Progenitor cell of endocrine pancreas (in vitro differentiated cells): ENCODE measurements around the gene RHOA. TPM values are rescaled to one million over a fixed set of nuclear protein-coding genes. Genes with fewer than 3 reads are reported as not detected.

Experiments
- DNase-seq: peaks from one replicate; pipeline ENCODE4 v3.0.0; 2021; ENCODE audit warnings: low spot score; ENCODE audit not compliant: unreplicated experiment
- H3K27ac Mint-ChIP-seq: 2 replicates; pipeline ENCODE4 v1.8.0; 2021; ENCODE audit warnings: mild to moderate bottlenecking, moderate library complexity, mixed read lengths
- H3K27me3 Mint-ChIP-seq: 2 replicates; pipeline ENCODE4 v1.8.0; 2021; ENCODE audit warnings: mixed read lengths
- H3K36me3 Mint-ChIP-seq: 2 replicates; pipeline ENCODE4 v1.8.0; 2022; ENCODE audit warnings: mixed read lengths; ENCODE audit not compliant: insufficient read depth
- H3K4me1 Mint-ChIP-seq: 2 replicates; pipeline ENCODE4 v1.8.0; 2021; ENCODE audit warnings: low read depth, mixed read lengths
- H3K4me3 Mint-ChIP-seq: 2 replicates; pipeline ENCODE4 v1.8.0; 2021; ENCODE audit warnings: low read depth, mild to moderate bottlenecking, moderate library complexity, mixed read lengths
- H3K9me3 Mint-ChIP-seq: 2 replicates; pipeline ENCODE4 v1.8.0; 2021; ENCODE audit warnings: low read depth, mixed read lengths
- total RNA-seq: library from RNA; stranded (reverse); gene quantifications from 2 replicates; pipeline ENCODE4 v1.2.1, GENCODE V29; 2021
- TF ChIP-seq, protein P1 (sequence below): fragments of 200-600 bp; sonication (generic); IDR thresholded peaks from one replicate; pipeline ENCODE4 v1.5.0; 2021; ENCODE audit warnings: antibody characterized with exemption, mild to moderate bottlenecking; ENCODE audit not compliant: unreplicated experiment

Gene RHOA
- total RNA-seq, 1 donor from 2014 or later, result 301 TPM

- H3K9me3 Mint-ChIP-seq, result no peaks in the 10 kb centered on the region
- H3K4me3 Mint-ChIP-seq, result peak overlapping the region; percentile 95
- H3K27me3 Mint-ChIP-seq, result no peaks in the 10 kb centered on the region
- no peak for DNase-seq
- peaks cover 5% of the 10 kb centered on the region for H3K36me3 Mint-ChIP-seq
- H3K27ac Mint-ChIP-seq, result no peak overlapping the region
- TF ChIP-seq, protein P1, sequence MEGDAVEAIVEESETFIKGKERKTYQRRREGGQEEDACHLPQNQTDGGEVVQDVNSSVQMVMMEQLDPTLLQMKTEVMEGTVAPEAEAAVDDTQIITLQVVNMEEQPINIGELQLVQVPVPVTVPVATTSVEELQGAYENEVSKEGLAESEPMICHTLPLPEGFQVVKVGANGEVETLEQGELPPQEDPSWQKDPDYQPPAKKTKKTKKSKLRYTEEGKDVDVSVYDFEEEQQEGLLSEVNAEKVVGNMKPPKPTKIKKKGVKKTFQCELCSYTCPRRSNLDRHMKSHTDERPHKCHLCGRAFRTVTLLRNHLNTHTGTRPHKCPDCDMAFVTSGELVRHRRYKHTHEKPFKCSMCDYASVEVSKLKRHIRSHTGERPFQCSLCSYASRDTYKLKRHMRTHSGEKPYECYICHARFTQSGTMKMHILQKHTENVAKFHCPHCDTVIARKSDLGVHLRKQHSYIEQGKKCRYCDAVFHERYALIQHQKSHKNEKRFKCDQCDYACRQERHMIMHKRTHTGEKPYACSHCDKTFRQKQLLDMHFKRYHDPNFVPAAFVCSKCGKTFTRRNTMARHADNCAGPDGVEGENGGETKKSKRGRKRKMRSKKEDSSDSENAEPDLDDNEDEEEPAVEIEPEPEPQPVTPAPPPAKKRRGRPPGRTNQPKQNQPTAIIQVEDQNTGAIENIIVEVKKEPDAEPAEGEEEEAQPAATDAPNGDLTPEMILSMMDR, result no peak
- peaks cover 9% of the 10 kb centered on the region for H3K4me1 Mint-ChIP-seq
These were observed 15.8 kb upstream of the RHOA start for GRCh38 chr3:49427586-49427985.

- no peak overlapping the region for H3K4me3 Mint-ChIP-seq
- peaks cover 5% of the 10 kb centered on the region for H3K36me3 Mint-ChIP-seq
- peak overlapping the region; percentile 38 for H3K27ac Mint-ChIP-seq
- H3K27me3 Mint-ChIP-seq, result no peaks in the 10 kb centered on the region
- TF ChIP-seq, protein P1, result no peak
- H3K4me1 Mint-ChIP-seq, result peaks cover 17% of the 10 kb centered on the region
- no peaks in the 10 kb centered on the region for H3K9me3 Mint-ChIP-seq
- DNase-seq, result no peak
These were observed 13.0 kb upstream of the RHOA start for GRCh38 chr3:49424816-49425215.

GRCh38 chr3:49422379-49423248 is 10.8 kb upstream of the RHOA start, which contains the start of gene AMT:
AMT (minus strand) TSS chr3:49422473; CDS start chr3:49422450, 23 bp downstream.
- Mint-ChIP-seq H3K9me3 (no peaks in the 10 kb centered on the region), H3K27me3 (no peaks in the 10 kb centered on the region), H3K4me3 (peak within 1 kb of the TSS; percentile 89), H3K36me3 (peaks cover 5% of the 10 kb centered on the region), H3K27ac (peak within 1 kb of the TSS; percentile 96), H3K4me1 (peaks cover 16% of the 10 kb centered on the region)
- TF ChIP-seq, protein P1, result no peak
- DNase-seq, result peak; percentile 52

DNA sequence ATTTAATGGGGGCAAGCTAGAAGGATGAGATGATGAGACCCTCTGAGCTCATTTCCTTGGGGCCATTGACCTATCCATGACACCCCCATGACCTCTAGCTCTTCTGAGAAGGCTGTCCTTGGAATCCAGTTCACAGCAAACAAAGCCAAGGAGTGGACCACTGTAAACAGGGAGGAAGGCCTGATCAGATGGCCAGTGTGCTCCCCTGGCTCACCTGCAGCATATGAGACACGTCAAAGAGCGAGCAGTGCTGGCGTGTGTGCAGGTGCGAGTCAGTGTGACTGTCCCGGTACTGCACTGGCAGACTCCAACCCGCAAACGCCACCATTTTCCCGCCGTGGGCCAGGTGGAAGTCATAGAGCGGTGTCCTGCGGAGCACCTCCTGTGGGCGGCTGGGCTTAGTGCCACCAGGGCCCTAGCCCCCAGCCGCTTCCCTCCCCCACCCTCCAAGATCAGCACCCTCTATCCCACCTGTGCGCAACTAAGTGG is 10.2 kb upstream of the RHOA start:
- no peak for DNase-seq
- H3K36me3 Mint-ChIP-seq, result peaks cover 5% of the 10 kb centered on the region
- peaks cover 16% of the 10 kb centered on the region for H3K4me1 Mint-ChIP-seq
- no peaks in the 10 kb centered on the region for H3K27me3 Mint-ChIP-seq
- no peaks in the 10 kb centered on the region for H3K9me3 Mint-ChIP-seq
- TF ChIP-seq, protein P1, result peak; percentile 24
- peak overlapping the region; percentile 89 for H3K4me3 Mint-ChIP-seq
- peak overlapping the region; percentile 96 for H3K27ac Mint-ChIP-seq

DNA sequence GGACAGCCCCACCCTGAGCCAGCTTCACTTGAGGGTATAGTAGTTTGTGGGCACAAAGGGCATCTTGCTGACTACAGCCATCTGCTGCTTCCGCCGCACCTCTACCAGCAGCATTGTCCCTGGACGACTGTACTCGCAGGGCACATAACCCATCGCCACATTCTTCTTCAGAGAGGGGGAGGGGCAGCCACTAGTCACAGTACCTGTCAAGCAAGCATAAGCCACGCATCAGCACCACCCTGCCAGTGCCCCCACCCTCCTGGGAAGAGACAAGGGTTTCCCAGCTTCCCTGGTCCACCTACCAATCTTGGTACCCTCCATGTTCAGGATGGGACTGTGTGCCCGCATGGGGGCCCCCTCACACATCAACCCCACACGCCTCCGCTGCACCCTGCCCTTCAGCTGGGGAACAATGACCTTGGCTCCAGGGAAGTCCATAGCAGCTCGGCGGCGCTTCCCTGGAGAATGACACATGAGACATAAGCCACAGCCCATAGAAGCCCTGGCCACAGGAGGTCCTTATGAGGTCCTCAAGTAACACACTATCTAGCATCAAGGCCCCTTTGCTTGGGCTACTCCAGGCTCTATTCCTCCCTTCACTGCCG is 5.8 kb upstream of the RHOA start:
- no peak overlapping the region for H3K27ac Mint-ChIP-seq
- peaks cover 14% of the 10 kb centered on the region for H3K4me1 Mint-ChIP-seq
- DNase-seq, result no peak
- TF ChIP-seq, protein P1, result no peak
- H3K36me3 Mint-ChIP-seq, result no peaks in the 10 kb centered on the region
- H3K4me3 Mint-ChIP-seq, result no peak overlapping the region
- no peaks in the 10 kb centered on the region for H3K9me3 Mint-ChIP-seq
- no peaks in the 10 kb centered on the region for H3K27me3 Mint-ChIP-seq
